Heart left ventricle (tissue), 16 donors: ENCODE measurements around the gene CILP2. TPM values are rescaled to one million over a fixed set of nuclear protein-coding genes. Genes with fewer than 3 reads are reported as not detected.

Source experiments
- ATAC-seq, 4 donors: fragments of 200-7000 bp; cut with Tn5 transposase; one replicate each; pipeline ENCODE4 v1.9.1; 2020 to 2022; ENCODE audit warnings: moderate library complexity in 4 of 4, mild to moderate bottlenecking in 3 of 4, moderate number of reproducible peaks in 1 of 4
- DNase-seq, 5 donors: peaks; one replicate each; pipeline ENCODE4 v3.0.0-alpha.2; 2020
- H3K27ac ChIP-seq, 12 donors: fragments of 200-600 bp; sonication (generic) in 4 of 12; one replicate each; pipeline versions ENCODE4 v1.5.0 to v1.8.0; 2016 to 2022; ENCODE audit warnings: mild to moderate bottlenecking in 2 of 12
- H3K27me3 ChIP-seq, 9 donors: fragments of 200-600 bp; sonication (generic) in 2 of 9; one replicate each; pipeline versions ENCODE4 v1.5.1 to v1.8.0; 2016 to 2022; ENCODE audit warnings: mild to moderate bottlenecking in 3 of 9
- H3K36me3 ChIP-seq, 9 donors: fragments of 200-600 bp; sonication (generic) in 2 of 9; one replicate each; pipeline versions ENCODE4 v1.5.0 to v1.8.0; 2018 to 2022; ENCODE audit warnings: mild to moderate bottlenecking in 2 of 9
- H3K4me1 ChIP-seq, 12 donors: fragments of 200-600 bp; sonication (generic) in 4 of 12; one replicate each; pipeline versions ENCODE4 v1.5.0 to v1.8.0; 2016 to 2022; ENCODE audit warnings: mild to moderate bottlenecking in 3 of 12
- H3K4me3 ChIP-seq, 12 donors: fragments of 200-600 bp; sonication (generic) in 4 of 12; one replicate each; pipeline versions ENCODE4 v1.5.0 to v1.8.0; 2017 to 2022; ENCODE audit warnings: mild to moderate bottlenecking in 9 of 12, moderate library complexity in 4 of 12
- H3K9me3 ChIP-seq, 12 donors: fragments of 200-600 bp; sonication (generic) in 4 of 12; one replicate each; pipeline versions ENCODE4 v1.5.0 to v1.8.0; 2016 to 2022; ENCODE audit warnings: mild to moderate bottlenecking in 1 of 12
- POLR2A ChIP-seq, 2 donors: fragments of 450-650 bp; IDR thresholded peaks; one replicate each; pipeline ENCODE4 v1.6.1; 2017; ENCODE audit warnings: antibody characterized with exemption in 2 of 2, mild to moderate bottlenecking in 2 of 2, moderate library complexity in 2 of 2
- WGBS, 4 donors: extraction: QIAGEN DNeasy Blood & Tissue Kit in 2 of 4; methylation state at CpG; one replicate each; pipeline versions ENCODE4 v1.1.5 to v1.1.7; 2013 to 2018; 5-methylcytosine and 5-hydroxymethylcytosine counted together
- intact Hi-C, 10 donors: fragments of 100-400 bp; cut with DNase I; formaldehyde crosslinking; loops; one replicate each; pipeline versions ENCODE4 v1.11.1 to v1.14.2; 2022
- polyA plus RNA-seq, 2 donors: library from polyadenylated mRNA; stranded (reverse); fragments of 200-250 nt; gene quantifications; one replicate each; pipeline ENCODE4 v1.2.3, GENCODE V29; 2013
- total RNA-seq, 9 donors: library from RNA; depleted of rRNA in 2 of 9; stranded (reverse); fragments of >200 nt in 2 of 9; fragmentation: NEBNext Ultra II Directional in 3 of 9; extraction: Animal tissue kit (Norgen Biotek cat#: 25700) in 3 of 9; gene quantifications; one replicate each; pipeline versions ENCODE4 v1.1.0 to v1.2.4, GENCODE V29; 2016 to 2023
- TF ChIP-seq, protein P1 (sequence below), 12 donors: fragments of 200-600 bp; sonication (generic) in 4 of 12; IDR thresholded peaks; one replicate each; pipeline versions ENCODE4 v1.5.0 to v1.8.0; 2018 to 2022; ENCODE audit warnings: antibody characterized with exemption in 12 of 12, mild to moderate bottlenecking in 5 of 12
- donor health status: ischemic (EF 13 %, LVEDD 7.1; RV severe dilation, severe dysfunction).
- donor health status: healthy with polysubstance abuse.
- donor health status: DM: no; HTN: yes; CAD: no.
- donor health status: DM: no; HTN: no; CAD: no.
- donor health status: ischemic (EF 25% LVEDD 6.9; RV normal size, moderate dysfunction).
- donor health status: ischemic (EF 25% LVEDD 5.7; RV mildly dilated, moderate dysfunction).
- donor health status: healthy.
- donor health status: DM: yes; HTN: yes; CAD: no.
- donor health status: ischemic (EF 35%, LVEDD 5.7; RV mildly dilated, moderate dysfunction).
- donor health status: nonischemic (EF 11% LVEDD 7.7; RV severe dilation, severe dysfunction).
- donor health status: DM: yes; HTN: yes; CAD: no.
- donor health status: PGD.
- donor health status: ischemic (EF 29% LVEDD 5.4; RV normal size, mild dysfunction).
- donor health status: nonischemic (EF 23%, LVEDD 6.1; RV moderate dilation, normal function).

The CILP2 gene
- total and polyA plus RNA-seq, 11 donors, result 0.07 to 0.61 (median 0.22) TPM; not detected in 2

- Histone ChIP-seq H3K27me3 (no peaks in the 10 kb centered on the region), H3K9me3 (no peaks in the 10 kb centered on the region), H3K36me3 (peaks cover 0 to 28% (median 20%) of the 10 kb centered on the region in 9 donors), H3K27ac (no peak overlapping the region), H3K4me3 (no peak overlapping the region), H3K4me1 (peaks cover 0 to 27% (median 11%) of the 10 kb centered on the region in 12 donors)
- no peak for ATAC-seq
- intact Hi-C loops, result loop anchor here in 9 of 10 donors (5.0 to 10.0 kb wide), 7 partner anchors 112 to 744 kb away; partner anchors contain the start of gene GMIP (in 3 of the 9)
- 53 to 66% (median 57%) methylated on average over 8 to 9 of the region's 9 CpGs for WGBS, 4 donors
- DNase-seq, result no peak
- TF ChIP-seq, protein P1, sequence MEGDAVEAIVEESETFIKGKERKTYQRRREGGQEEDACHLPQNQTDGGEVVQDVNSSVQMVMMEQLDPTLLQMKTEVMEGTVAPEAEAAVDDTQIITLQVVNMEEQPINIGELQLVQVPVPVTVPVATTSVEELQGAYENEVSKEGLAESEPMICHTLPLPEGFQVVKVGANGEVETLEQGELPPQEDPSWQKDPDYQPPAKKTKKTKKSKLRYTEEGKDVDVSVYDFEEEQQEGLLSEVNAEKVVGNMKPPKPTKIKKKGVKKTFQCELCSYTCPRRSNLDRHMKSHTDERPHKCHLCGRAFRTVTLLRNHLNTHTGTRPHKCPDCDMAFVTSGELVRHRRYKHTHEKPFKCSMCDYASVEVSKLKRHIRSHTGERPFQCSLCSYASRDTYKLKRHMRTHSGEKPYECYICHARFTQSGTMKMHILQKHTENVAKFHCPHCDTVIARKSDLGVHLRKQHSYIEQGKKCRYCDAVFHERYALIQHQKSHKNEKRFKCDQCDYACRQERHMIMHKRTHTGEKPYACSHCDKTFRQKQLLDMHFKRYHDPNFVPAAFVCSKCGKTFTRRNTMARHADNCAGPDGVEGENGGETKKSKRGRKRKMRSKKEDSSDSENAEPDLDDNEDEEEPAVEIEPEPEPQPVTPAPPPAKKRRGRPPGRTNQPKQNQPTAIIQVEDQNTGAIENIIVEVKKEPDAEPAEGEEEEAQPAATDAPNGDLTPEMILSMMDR (IDR thresholded peaks at IDR 0.05), result no peak
- TF ChIP-seq POLR2A (IDR thresholded peaks at IDR 0.05), result no peak
Observed at GRCh38 chr19:19530423-19530804, 7.7 kb upstream of the CILP2 start.

DNA sequence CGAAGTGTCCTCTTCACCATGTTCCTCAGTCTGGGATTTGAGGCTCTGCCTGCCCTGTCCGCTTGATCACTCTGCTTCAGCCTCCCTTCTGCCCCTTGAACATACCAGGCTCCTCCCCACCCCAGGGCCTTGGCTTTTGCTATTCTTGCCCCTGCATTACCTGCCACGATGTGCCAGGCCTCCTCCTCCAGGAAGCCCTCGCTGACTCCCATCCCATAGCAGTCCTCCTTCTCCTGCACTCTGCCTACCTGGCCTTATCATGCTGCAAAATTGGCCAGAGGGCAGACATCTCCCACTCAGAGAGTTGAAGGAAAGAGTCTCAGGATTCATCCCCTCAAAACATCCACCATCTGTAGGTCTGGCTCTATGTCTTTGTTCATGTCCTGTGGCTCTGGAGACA is 7.2 kb upstream of the CILP2 start:
- TF ChIP-seq POLR2A (IDR thresholded peaks at IDR 0.05), result no peak
- TF ChIP-seq, protein P1 (IDR thresholded peaks at IDR 0.05), result no peak
- Histone ChIP-seq H3K27ac (no peak overlapping the region), H3K27me3 (no peaks in the 10 kb centered on the region), H3K36me3 (peaks cover 0 to 26% (median 20%) of the 10 kb centered on the region in 9 donors), H3K9me3 (no peaks in the 10 kb centered on the region), H3K4me1 (peaks cover 0 to 22% (median 9%) of the 10 kb centered on the region in 12 donors), H3K4me3 (no peak overlapping the region)
- 87 to 92% (median 87%) methylated on average over 4 of the region's 4 CpGs for WGBS, 4 donors
- intact Hi-C loops, result loop anchor here in 9 of 10 donors (5.0 to 10.0 kb wide), 7 partner anchors 111 to 744 kb away; partner anchors contain the start of gene GMIP (in 3 of the 9)
- ATAC-seq (no peak), DNase-seq (no peak)

DNA sequence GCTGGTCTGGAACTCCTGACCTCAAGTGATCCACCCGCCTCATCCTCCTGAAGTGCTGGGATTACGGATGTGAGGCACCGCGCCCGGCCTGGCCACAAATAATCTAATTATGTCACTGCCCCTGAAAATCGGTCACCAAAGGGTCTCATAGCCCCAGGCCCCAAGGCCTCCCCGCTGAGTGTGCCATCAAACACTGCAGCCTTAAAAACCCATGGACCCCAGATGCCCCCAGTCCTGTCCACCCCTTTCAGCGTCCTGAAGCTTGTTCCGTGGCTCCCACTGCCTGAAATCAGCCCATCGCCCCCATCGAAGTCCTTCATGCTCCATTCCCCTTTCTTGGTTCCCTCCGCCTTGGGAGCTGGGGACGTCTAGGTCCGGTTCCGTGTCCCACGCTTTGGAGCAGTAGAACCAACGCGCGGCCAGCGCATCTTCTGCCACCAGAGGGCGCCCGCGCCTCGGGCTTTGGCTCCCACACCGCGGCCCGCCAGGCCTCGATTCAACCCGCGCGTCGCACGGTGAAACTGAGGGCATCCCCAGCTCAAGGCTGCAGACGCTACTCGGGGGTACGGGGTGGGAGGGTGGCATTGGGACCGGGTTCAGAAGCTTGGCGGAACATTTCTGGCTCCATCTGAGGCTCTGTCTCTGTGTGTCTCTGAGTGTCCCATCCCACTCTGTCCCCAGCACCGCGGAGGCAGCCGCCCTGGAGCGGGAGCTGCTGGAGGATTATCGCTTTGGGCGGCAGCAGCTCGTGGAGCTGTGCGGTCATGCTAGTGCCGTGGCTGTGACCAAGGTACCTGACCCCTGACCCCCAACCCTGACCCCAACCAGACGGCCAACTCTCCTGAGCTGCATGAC is 5.9 kb upstream of the CILP2 start:
- intact Hi-C loops, result loop anchor here (1.0 to 10.0 kb wide), 11 partner anchors 22 to 743 kb away; partner anchors contain the start of gene GMIP (in 7 of the 10)
- H3K27ac ChIP-seq, result no peak overlapping the region
- H3K36me3 ChIP-seq, result peaks cover 0 to 22% (median 10%) of the 10 kb centered on the region in 9 donors
- H3K4me3 ChIP-seq, result peak overlapping the region in 1 of 12 donors; percentile 3
- peaks cover 0 to 5% (median 0%) of the 10 kb centered on the region in 9 donors for H3K27me3 ChIP-seq
- no peaks in the 10 kb centered on the region for H3K9me3 ChIP-seq
- ATAC-seq (peak; percentile 40 to 73 (median 60)), DNase-seq (peak; percentile 72 to 93 (median 85))
- no peak for TF ChIP-seq POLR2A (IDR thresholded peaks at IDR 0.05)
- TF ChIP-seq, protein P1 (IDR thresholded peaks at IDR 0.05), result peak; percentile 91 to 97 (median 94)
- peaks cover 0 to 16% (median 7%) of the 10 kb centered on the region in 12 donors for H3K4me1 ChIP-seq
- 19 to 28% (median 23%) methylated on average over 43 to 48 of the region's 48 CpGs for WGBS, 4 donors
